HG03135 (cell line): ENCODE results near the gene FILIP1L.
A peak's percentile ranks its signal among the peaks of the same experiment; 100 is the strongest.

ENCODE experiments used
- ATAC-seq: cut with Tn5 transposase; IDR thresholded peaks from one replicate; pipeline ENCODE4 v1.9.1; 2021; ENCODE audit warnings: mild to moderate bottlenecking, moderate library complexity; ENCODE audit not compliant: unreplicated experiment

The FILIP1L gene

DNA sequence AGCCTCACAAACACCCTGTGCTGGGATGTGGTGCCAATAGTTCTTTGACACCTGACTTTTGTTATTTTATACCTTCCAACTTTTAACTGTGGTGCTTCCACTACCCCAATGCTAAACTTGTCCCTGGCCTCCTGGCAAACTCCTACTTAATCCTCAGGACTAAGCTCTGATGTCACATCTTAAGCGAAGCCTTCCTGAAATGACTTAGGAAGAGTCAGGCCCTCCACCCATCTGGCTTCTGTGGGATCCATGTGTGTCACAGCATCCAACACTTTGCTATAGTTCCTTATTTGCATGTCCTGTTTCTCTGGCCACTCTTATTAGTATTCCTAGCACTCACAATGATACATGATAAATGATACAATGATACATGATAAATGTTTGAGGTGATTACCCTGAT is 133.2 kb downstream of the FILIP1L start:
- no peak for ATAC-seq

GRCh38 chr3:99980606-99981005 is 133.7 kb downstream of the FILIP1L start:
- no peak for ATAC-seq

DNA sequence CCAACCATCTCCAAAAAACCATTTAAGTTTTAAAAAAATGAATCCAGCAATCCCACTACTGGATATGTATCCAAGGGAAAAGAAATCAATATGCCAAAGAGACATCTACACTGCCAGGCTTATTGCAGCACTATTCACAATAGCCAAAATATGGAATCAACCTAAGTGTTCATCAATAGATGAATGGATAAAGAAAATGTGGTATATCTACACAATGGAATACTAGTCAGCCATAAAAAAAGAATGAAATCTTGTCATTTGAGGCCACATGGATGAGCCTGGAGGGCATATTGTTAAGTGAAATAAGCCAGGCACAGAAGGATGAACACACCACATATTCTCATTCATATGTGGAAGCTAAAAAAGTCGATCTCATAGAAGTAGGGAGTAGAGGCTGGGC is 136.1 kb downstream of the FILIP1L start:
- ATAC-seq, result no peak

- ATAC-seq, result no peak
Measured at GRCh38 chr3:99976584-99976983, 137.7 kb downstream of the FILIP1L start.

- no peak for ATAC-seq
Measured at GRCh38 chr3:99974989-99975388, 139.3 kb downstream of the FILIP1L start.

DNA sequence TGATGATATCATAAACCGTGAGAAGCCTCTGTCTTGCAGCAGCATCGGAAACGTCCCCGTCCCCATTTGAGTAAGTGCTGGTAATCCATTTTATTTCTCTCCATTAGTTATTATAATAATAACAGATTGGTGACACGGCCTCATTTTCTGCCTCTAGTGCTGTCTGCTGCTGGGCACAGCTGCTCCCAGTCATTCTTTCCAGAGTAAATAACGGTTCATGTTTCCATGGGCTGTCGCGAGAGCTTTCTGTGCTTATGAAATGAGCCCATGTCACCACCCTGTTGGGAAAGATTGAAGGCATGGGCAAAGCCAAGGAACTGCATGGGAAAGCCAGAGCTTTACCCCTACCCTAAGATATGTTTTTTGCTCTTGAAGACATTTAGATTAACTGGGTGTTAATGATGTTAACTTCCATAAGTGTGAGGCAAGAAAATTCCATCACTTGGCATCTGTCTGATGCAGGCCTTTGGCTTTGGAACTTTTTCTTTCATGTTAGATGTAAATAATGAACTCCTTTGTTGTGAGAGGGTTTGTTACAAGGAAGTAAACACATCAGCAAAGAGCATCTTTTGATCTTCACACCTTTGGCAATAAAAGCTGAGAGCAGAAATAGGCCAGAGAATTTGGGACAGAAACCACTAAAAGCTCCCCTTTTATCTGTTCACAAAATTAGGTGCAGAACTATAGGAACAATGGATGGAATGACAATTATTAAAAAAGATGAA is 141.8 kb downstream of the FILIP1L start:
- ATAC-seq, result no peak

- ATAC-seq, result no peak
Measured at GRCh38 chr3:99971761-99972160, 142.5 kb downstream of the FILIP1L start.

- peak; percentile 95 for ATAC-seq
Measured at GRCh38 chr3:99970198-99970597, 144.1 kb downstream of the FILIP1L start.

DNA sequence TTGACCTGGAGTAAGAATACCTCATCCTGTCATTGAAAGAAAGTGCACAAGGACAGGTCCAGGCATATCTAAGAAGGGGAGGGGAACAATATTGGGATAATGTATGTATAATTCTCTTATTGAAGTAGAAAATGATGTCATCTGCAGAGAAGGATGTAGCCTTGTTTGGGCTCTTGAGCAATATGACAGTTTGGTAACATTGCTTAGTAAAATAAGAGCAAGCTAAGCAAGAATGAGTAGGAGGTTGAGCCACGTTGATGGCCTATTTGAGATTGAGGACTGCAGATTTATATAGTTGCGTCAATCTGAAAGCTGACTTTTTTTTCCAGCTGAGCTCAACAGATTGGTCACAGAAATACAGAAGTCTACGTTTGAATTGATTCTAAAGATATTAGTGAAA is 145.2 kb downstream of the FILIP1L start:
- no peak for ATAC-seq

- ATAC-seq, result no peak
Measured at GRCh38 chr3:99967796-99968195, 146.5 kb downstream of the FILIP1L start.

- no peak for ATAC-seq
Measured at GRCh38 chr3:99966662-99967416, 147.5 kb downstream of the FILIP1L start.

- ATAC-seq, result no peak
Measured at GRCh38 chr3:99965681-99966408, 148.5 kb downstream of the FILIP1L start.

DNA sequence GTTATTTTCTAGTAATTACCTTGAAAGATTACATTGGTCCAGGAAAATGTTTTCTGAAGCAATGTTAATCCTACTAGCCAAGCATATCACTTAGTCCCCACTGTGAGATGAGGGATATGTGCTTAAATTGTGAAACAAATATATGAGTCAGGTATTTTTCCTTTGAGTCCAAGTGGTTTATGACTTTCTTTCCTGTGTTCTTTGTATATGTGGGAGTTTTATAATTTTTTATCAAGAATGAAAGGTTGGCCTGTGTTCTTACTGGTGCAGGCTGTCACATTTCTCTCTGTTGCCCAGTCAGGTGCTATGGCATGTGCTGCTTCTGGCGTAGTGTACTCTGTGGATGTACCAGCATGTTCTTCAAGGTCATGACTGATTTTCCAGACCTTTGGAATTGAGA is 149.2 kb downstream of the FILIP1L start:
- no peak for ATAC-seq

- ATAC-seq, result no peak
Measured at GRCh38 chr3:99962703-99963102, 151.6 kb downstream of the FILIP1L start.

- ATAC-seq, result no peak
Measured at GRCh38 chr3:99961756-99962515, 152.4 kb downstream of the FILIP1L start.

DNA sequence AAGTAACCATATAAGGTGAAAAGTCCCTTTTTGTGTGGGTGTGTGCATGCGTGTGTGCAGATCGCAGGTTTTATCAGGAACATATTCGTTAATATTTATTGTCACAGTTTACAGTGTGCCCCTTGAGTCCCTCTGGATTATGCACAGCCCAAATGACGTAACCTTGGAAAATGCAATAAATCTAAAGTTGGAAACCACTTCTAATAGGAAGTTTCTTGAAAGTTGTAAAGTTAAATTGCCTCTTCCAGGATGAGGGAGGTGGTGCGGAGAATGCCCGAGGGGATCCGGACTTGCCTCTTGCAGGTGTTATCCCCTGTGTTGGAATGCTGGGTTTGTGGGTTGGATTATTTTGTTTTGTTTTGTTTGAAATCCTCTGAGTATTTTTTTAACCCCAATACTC is 153.4 kb downstream of the FILIP1L start:
- no peak for ATAC-seq

- no peak for ATAC-seq
Measured at GRCh38 chr3:99960123-99960878, 154.0 kb downstream of the FILIP1L start.

GRCh38 chr3:99958222-99958912 is 155.9 kb downstream of the FILIP1L start:
- ATAC-seq, result no peak

- no peak for ATAC-seq
Measured at GRCh38 chr3:99957151-99957796, 157.0 kb downstream of the FILIP1L start.
